ENCODE measurements around the gene IMMP2L.
"Not testable (repeated sequence)": the region's sequence is repeated elsewhere in the genome, so short reads cannot be mapped to it uniquely, and the experiment has no call there.

Gene IMMP2L

DNA sequence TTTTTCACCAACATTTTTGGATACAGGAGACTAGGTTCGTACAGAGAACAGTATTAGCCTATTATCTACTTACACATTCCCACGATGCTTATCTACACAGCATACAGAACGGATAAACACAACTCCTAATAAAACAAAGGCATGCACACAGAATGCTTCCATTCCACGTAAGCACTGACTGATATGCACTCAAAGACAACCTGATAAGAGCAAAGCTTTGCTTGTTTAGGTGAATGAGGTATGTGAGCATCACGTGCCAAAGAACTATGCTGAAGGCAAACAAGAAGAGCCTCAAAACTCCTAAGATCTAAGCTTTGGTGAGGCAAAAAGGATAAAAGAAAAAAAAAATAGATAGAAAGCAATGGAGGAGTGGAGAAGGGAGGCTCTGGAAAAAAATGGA, 884.9 kb downstream of the IMMP2L start:
- Histone ChIP-seq H3K9ac (ENCODE audit: low read length) (no peak overlapping the region), H3K4me3 (ENCODE audit: low read length) (no peak overlapping the region), H3K36me3 (ENCODE audit: control insufficient read depth, insufficient read depth, low read length) (no peaks in the 10 kb centered on the region), H3K27ac (ENCODE audit: low read depth, low read length) (no peak overlapping the region), H3K27me3 (ENCODE audit: control insufficient read depth, insufficient read depth, low read length) (no peaks in the 10 kb centered on the region), H3K4me1 (ENCODE audit: control insufficient read depth, insufficient read depth, low read length) (no peaks in the 10 kb centered on the region)

GRCh38 chr7:110676785-110677184, 885.5 kb downstream of the IMMP2L start:
- no peak overlapping the region for H3K27ac ChIP-seq (ENCODE audit: low read depth, low read length)
- no peaks in the 10 kb centered on the region for H3K27me3 ChIP-seq (ENCODE audit: control insufficient read depth, insufficient read depth, low read length)
- no peak overlapping the region for H3K4me3 ChIP-seq (ENCODE audit: low read length)
- H3K36me3 ChIP-seq (ENCODE audit: control insufficient read depth, insufficient read depth, low read length), result no peaks in the 10 kb centered on the region
- H3K4me1 ChIP-seq (ENCODE audit: control insufficient read depth, insufficient read depth, low read length), result no peaks in the 10 kb centered on the region
- no peak overlapping the region for H3K9ac ChIP-seq (ENCODE audit: low read length)

- H3K27ac ChIP-seq (ENCODE audit: low read depth, low read length), result no peak overlapping the region
- H3K27me3 ChIP-seq (ENCODE audit: control insufficient read depth, insufficient read depth, low read length), result no peaks in the 10 kb centered on the region
- no peaks in the 10 kb centered on the region for H3K4me1 ChIP-seq (ENCODE audit: control insufficient read depth, insufficient read depth, low read length)
- no peak overlapping the region for H3K9ac ChIP-seq (ENCODE audit: low read length)
- no peaks in the 10 kb centered on the region for H3K36me3 ChIP-seq (ENCODE audit: control insufficient read depth, insufficient read depth, low read length)
- H3K4me3 ChIP-seq (ENCODE audit: low read length), result no peak overlapping the region
Measured at GRCh38 chr7:110675383-110676103, 886.7 kb downstream of the IMMP2L start.

GRCh38 chr7:110673148-110673547, 889.1 kb downstream of the IMMP2L start:
- Histone ChIP-seq H3K36me3 (ENCODE audit: control insufficient read depth, insufficient read depth, low read length) (no peaks in the 10 kb centered on the region), H3K4me1 (ENCODE audit: control insufficient read depth, insufficient read depth, low read length) (no peaks in the 10 kb centered on the region), H3K9ac (ENCODE audit: low read length) (no peak overlapping the region), H3K27me3 (ENCODE audit: control insufficient read depth, insufficient read depth, low read length) (no peaks in the 10 kb centered on the region), H3K27ac (ENCODE audit: low read depth, low read length) (no peak overlapping the region), H3K4me3 (ENCODE audit: low read length) (no peak overlapping the region)

- no peak overlapping the region for H3K9ac ChIP-seq (ENCODE audit: low read length)
- no peak overlapping the region for H3K4me3 ChIP-seq (ENCODE audit: low read length)
- H3K36me3 ChIP-seq (ENCODE audit: control insufficient read depth, insufficient read depth, low read length), result no peaks in the 10 kb centered on the region
- H3K27me3 ChIP-seq (ENCODE audit: control insufficient read depth, insufficient read depth, low read length), result no peaks in the 10 kb centered on the region
- no peak overlapping the region for H3K27ac ChIP-seq (ENCODE audit: low read depth, low read length)
- H3K4me1 ChIP-seq (ENCODE audit: control insufficient read depth, insufficient read depth, low read length), result no peaks in the 10 kb centered on the region
Measured at GRCh38 chr7:110669410-110669809, 892.9 kb downstream of the IMMP2L start.

DNA sequence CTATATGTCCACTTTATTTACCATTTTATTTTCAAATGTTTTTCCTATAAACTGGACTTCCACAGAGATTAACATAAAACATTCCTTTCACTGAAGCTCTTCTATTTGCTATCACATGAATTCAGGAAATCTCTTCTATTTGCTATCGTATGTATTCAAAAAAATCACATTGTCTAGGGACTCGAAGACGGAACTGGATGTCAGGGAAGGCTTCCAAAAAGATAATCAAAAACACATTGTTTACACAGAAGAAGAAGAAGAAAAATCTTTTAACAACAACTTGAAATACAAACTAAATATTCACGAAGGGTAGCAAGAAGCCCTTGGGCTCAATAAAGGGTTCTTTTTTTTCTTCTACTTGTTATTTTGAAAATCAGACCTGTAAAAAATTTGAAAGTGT, 897.5 kb downstream of the IMMP2L start:
- no peak overlapping the region for H3K9ac ChIP-seq (ENCODE audit: low read length)
- no peaks in the 10 kb centered on the region for H3K36me3 ChIP-seq (ENCODE audit: control insufficient read depth, insufficient read depth, low read length)
- no peaks in the 10 kb centered on the region for H3K27me3 ChIP-seq (ENCODE audit: control insufficient read depth, insufficient read depth, low read length)
- H3K4me3 ChIP-seq (ENCODE audit: low read length), result no peak overlapping the region
- H3K4me1 ChIP-seq (ENCODE audit: control insufficient read depth, insufficient read depth, low read length), result no peaks in the 10 kb centered on the region
- no peak overlapping the region for H3K27ac ChIP-seq (ENCODE audit: low read depth, low read length)

DNA sequence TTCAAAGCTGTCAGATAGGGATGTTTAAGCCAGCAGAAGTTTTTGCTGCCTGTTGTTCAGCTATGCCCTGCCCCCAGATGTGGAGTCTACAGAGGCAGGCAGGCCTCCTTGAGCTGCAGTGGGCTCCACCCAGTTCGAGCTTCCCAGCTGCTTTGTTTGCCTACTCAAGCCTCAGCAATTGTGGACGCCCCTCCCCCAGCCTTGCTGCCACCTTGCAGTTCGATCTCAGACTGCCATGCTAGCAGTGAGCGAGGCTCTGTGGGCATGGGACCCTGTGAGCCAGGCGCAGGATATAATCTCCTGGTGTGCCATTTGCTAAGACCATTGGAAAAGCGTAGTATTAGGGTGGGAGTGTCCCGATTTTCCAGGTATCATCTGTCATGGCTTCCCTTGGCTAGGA, 901.7 kb downstream of the IMMP2L start:
- H3K9ac ChIP-seq (ENCODE audit: low read length); H3K36me3 ChIP-seq (ENCODE audit: control insufficient read depth, insufficient read depth, low read length); H3K27ac ChIP-seq (ENCODE audit: low read depth, low read length); H3K4me1 ChIP-seq (ENCODE audit: control insufficient read depth, insufficient read depth, low read length); H3K27me3 ChIP-seq (ENCODE audit: control insufficient read depth, insufficient read depth, low read length); H3K4me3 ChIP-seq (ENCODE audit: low read length): not testable (repeated sequence)

DNA sequence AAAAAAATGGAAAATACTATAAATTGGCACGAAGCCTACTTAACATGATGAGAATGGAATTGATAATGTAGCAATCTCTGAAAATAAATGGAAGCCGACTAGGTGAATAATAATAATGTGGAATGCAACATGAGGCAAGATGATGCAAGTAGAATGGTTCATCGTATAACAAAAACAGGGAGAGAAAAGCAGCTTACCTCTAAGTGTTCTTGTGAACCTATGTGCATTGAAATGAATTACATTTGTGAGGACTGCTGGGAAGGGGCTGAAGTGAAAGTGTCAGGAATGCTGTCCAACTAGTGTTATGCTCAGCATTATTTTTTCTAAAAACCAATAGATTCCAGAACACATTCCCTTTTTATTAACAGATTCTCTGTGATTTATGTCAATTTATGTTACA, 912.0 kb downstream of the IMMP2L start:
- Histone ChIP-seq H3K27ac (ENCODE audit: low read depth, low read length) (no peak overlapping the region), H3K27me3 (ENCODE audit: control insufficient read depth, insufficient read depth, low read length) (no peaks in the 10 kb centered on the region), H3K4me1 (ENCODE audit: control insufficient read depth, insufficient read depth, low read length) (no peaks in the 10 kb centered on the region), H3K36me3 (ENCODE audit: control insufficient read depth, insufficient read depth, low read length) (no peaks in the 10 kb centered on the region), H3K9ac (ENCODE audit: low read length) (no peak overlapping the region), H3K4me3 (ENCODE audit: low read length) (no peak overlapping the region)

DNA sequence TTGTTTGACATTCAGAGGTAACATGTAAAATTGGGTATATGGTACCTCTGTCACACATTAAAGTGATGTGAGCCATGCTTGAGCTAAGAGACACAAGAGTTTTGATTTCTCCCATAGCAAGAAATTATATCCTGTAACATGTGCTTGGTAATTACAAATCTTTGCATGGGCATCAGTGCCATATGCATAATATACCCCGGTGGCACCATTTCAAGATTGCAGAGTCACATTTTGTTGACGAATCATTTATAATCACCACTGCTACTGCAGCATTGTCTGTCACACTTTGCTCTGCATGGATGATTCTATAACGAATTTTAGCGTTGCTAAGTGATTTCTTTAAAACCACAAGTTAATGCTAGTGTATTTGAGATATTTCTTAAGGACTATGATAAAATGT, 915.0 kb downstream of the IMMP2L start:
- no peak overlapping the region for H3K4me3 ChIP-seq (ENCODE audit: low read length)
- no peaks in the 10 kb centered on the region for H3K27me3 ChIP-seq (ENCODE audit: control insufficient read depth, insufficient read depth, low read length)
- no peaks in the 10 kb centered on the region for H3K4me1 ChIP-seq (ENCODE audit: control insufficient read depth, insufficient read depth, low read length)
- no peaks in the 10 kb centered on the region for H3K36me3 ChIP-seq (ENCODE audit: control insufficient read depth, insufficient read depth, low read length)
- H3K27ac ChIP-seq (ENCODE audit: low read depth, low read length), result no peak overlapping the region
- H3K9ac ChIP-seq (ENCODE audit: low read length), result no peak overlapping the region

GRCh38 chr7:110646804-110647203, 915.5 kb downstream of the IMMP2L start:
- H3K4me3 ChIP-seq (ENCODE audit: low read length), result no peak overlapping the region
- H3K4me1 ChIP-seq (ENCODE audit: control insufficient read depth, insufficient read depth, low read length), result no peaks in the 10 kb centered on the region
- no peak overlapping the region for H3K9ac ChIP-seq (ENCODE audit: low read length)
- no peak overlapping the region for H3K27ac ChIP-seq (ENCODE audit: low read depth, low read length)
- no peaks in the 10 kb centered on the region for H3K27me3 ChIP-seq (ENCODE audit: control insufficient read depth, insufficient read depth, low read length)
- H3K36me3 ChIP-seq (ENCODE audit: control insufficient read depth, insufficient read depth, low read length), result no peaks in the 10 kb centered on the region

- Histone ChIP-seq H3K27ac (ENCODE audit: low read depth, low read length) (no peak overlapping the region), H3K9ac (ENCODE audit: low read length) (no peak overlapping the region), H3K4me3 (ENCODE audit: low read length) (no peak overlapping the region), H3K36me3 (ENCODE audit: control insufficient read depth, insufficient read depth, low read length) (no peaks in the 10 kb centered on the region), H3K4me1 (ENCODE audit: control insufficient read depth, insufficient read depth, low read length) (no peaks in the 10 kb centered on the region), H3K27me3 (ENCODE audit: control insufficient read depth, insufficient read depth, low read length) (no peaks in the 10 kb centered on the region)
Measured at GRCh38 chr7:110645616-110646015, 916.7 kb downstream of the IMMP2L start.

DNA sequence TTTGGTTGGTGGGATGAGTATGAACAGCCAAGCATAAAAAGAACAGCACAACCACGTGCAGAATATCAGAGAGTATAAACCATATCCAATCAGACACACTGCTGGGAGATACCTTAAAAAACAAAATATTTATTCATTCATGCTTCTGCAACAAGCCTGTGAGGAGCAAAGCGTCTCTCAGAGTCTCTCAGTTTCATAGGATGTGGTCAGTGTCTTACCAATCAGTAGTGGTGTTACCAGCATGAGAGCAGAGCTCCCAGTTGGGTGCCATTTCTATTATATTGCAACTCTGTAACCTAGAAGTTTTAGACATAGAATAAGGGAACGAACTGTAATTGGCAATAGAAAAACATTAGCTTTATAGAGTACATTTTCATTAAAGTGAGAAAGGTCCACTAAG, 917.2 kb downstream of the IMMP2L start:
- Histone ChIP-seq H3K4me1 (ENCODE audit: control insufficient read depth, insufficient read depth, low read length) (no peaks in the 10 kb centered on the region), H3K27me3 (ENCODE audit: control insufficient read depth, insufficient read depth, low read length) (no peaks in the 10 kb centered on the region), H3K36me3 (ENCODE audit: control insufficient read depth, insufficient read depth, low read length) (no peaks in the 10 kb centered on the region), H3K4me3 (ENCODE audit: low read length) (no peak overlapping the region), H3K27ac (ENCODE audit: low read depth, low read length) (no peak overlapping the region), H3K9ac (ENCODE audit: low read length) (no peak overlapping the region)

DNA sequence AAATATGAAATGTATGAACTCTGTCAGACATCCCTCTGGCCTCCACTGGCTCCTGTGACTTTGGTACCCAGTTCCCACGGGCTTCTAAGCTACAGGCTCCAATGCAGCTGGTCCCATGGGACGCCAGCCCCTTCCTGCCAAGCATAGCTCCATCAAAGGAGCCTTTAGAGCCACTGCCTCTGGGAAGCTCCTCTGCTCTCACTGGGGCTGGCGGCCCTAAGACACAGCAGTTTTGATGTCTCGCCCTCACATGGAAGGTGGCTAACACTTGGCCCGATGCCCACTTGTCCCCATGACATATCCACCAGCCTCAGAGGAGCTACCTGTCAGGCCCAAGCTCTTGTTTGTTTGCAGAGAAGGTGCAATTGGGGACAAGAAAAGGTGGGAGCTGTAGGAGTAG, 925.0 kb downstream of the IMMP2L start:
- no peak overlapping the region for H3K4me3 ChIP-seq (ENCODE audit: low read length)
- H3K27ac ChIP-seq (ENCODE audit: low read depth, low read length), result no peak overlapping the region

More for the DNA sequence above, 925.0 kb downstream of the IMMP2L start:
- H3K9ac ChIP-seq (ENCODE audit: low read length), result no peak overlapping the region
- no peaks in the 10 kb centered on the region for H3K27me3 ChIP-seq (ENCODE audit: control insufficient read depth, insufficient read depth, low read length)
- H3K4me1 ChIP-seq (ENCODE audit: control insufficient read depth, insufficient read depth, low read length), result no peaks in the 10 kb centered on the region
- H3K36me3 ChIP-seq (ENCODE audit: control insufficient read depth, insufficient read depth, low read length), result no peaks in the 10 kb centered on the region

All from rectal smooth muscle tissue (tissue), 1 donor.